Peyer's patch (tissue), 4 donors: Measurements from ENCODE around the gene DDIT3.

Source experiments
- CTCF ChIP-seq, 6 experiments: fragments of 450-650 bp in 4 of 6; fragments of 200-600 bp in 2 of 6; sonication (generic) in 1 of 6; IDR thresholded peaks; one replicate each; pipeline ENCODE4 v1.5.1; 2017 to 2019; ENCODE audit warnings: antibody characterized with exemption in 6 of 6, mild to moderate bottlenecking in 3 of 6, moderate library complexity in 1 of 6
- POLR2A ChIP-seq, 2 donors: fragments of 450-650 bp; IDR thresholded peaks; one replicate each; pipeline ENCODE4 v1.5.1; 2017; ENCODE audit warnings: antibody characterized with exemption in 2 of 2, mild to moderate bottlenecking in 2 of 2, moderate library complexity in 2 of 2

DNA sequence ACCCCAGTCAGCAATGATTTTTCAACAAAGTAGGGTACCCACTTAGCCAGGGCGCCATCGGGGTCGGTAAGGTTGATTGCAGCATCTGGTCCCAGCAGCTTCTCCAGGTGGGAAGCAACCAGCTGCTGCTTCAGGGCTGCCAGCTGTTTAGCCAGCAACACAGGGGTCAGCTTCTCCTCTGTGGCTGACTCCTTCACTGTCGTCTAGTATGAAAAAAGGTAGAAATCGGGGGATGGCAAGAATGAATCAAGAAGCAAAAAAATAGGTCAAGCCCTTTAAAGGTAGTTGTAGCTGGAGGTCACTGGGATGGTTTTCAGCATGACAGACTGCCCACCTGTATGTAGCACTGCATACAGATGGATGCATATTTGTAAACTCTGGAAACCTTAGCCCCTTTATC, 13.9 kb upstream of the DDIT3 start:
- TF ChIP-seq CTCF (IDR thresholded peaks at IDR 0.05), result no peak
- TF ChIP-seq POLR2A (IDR thresholded peaks at IDR 0.05), result no peak
